H7 (cell line): Measurements from ENCODE around the gene TRIM7. TPM values are rescaled to one million over a fixed set of nuclear protein-coding genes. Genes with fewer than 3 reads are reported as not detected.
"Not testable (repeated sequence)": the region's sequence is repeated elsewhere in the genome, so short reads cannot be mapped to it uniquely, and the experiment has no call there.

Experiments
- DNase-seq: peaks from one replicate; pipeline ENCODE4 v3.0.0; 2012
- H3K27me3 ChIP-seq: 2 replicates; pipeline ENCODE4 v1.6.0; 2011; ENCODE audit warnings: mild to moderate bottlenecking, low read length; ENCODE audit not compliant: control insufficient read depth, insufficient read depth
- H3K36me3 ChIP-seq: replicated peaks from 2 replicates; pipeline ENCODE4 v1.5.1; 2011; ENCODE audit warnings: low read length; ENCODE audit not compliant: control insufficient read depth, insufficient read depth
- H3K4me3 ChIP-seq: 2 replicates; pipeline ENCODE4 v1.5.1; 2011; ENCODE audit warnings: low read depth, mild to moderate bottlenecking, control low read depth, low read length, moderate library complexity; ENCODE audit not compliant: insufficient read depth
- total RNA-seq: library from RNA; depleted of rRNA; stranded (reverse); fragments of >200 nt; shearing (Covaris generic); gene quantifications from 2 replicates; pipeline ENCODE4 v1.2.3, GENCODE V29; 2014

The TRIM7 gene
- total RNA-seq, 1 experiment from 2014 or later: 0.07 TPM

GRCh38 chr5:181167814-181168488, 37.0 kb downstream of the TRIM7 start:
- DNase-seq: peak; percentile 93
- H3K4me3 ChIP-seq: peak overlapping the region; percentile 41
- H3K27me3 ChIP-seq: peaks cover 36% of the 10 kb centered on the region
- no peaks in the 10 kb centered on the region for H3K36me3 ChIP-seq

- no peak overlapping the region for H3K4me3 ChIP-seq
- DNase-seq: no peak
- H3K36me3 ChIP-seq: no peaks in the 10 kb centered on the region
- H3K27me3 ChIP-seq: peaks cover 28% of the 10 kb centered on the region
Observed at GRCh38 chr5:181166812-181167733, 37.9 kb downstream of the TRIM7 start.

GRCh38 chr5:181164076-181164952, 40.7 kb downstream of the TRIM7 start:
- DNase-seq: peak; percentile 46
- Histone ChIP-seq H3K27me3 (peaks cover 4% of the 10 kb centered on the region), H3K36me3 (no peaks in the 10 kb centered on the region), H3K4me3 (peak overlapping the region; percentile 48; the same call in 1 of the 2 replicates)

GRCh38 chr5:181163487-181164075, 41.4 kb downstream of the TRIM7 start:
- peak; percentile 58 for DNase-seq
- Histone ChIP-seq H3K4me3 (peak overlapping the region; percentile 48), H3K27me3 (peaks cover 4% of the 10 kb centered on the region), H3K36me3 (no peaks in the 10 kb centered on the region)

GRCh38 chr5:181161534-181162175, 43.3 kb downstream of the TRIM7 start:
- DNase-seq: no peak
- H3K4me3 ChIP-seq: no peak overlapping the region

GRCh38 chr5:181160755-181161533, 44.1 kb downstream of the TRIM7 start:
- peak overlapping the region; percentile 16; the same call in 1 of the 2 replicates for H3K4me3 ChIP-seq
- not testable (repeated sequence) for H3K36me3 ChIP-seq, H3K27me3 ChIP-seq
- peak; percentile 82 for DNase-seq

More at GRCh38 chr5:181161534-181162175, 43.3 kb downstream of the TRIM7 start:
- no peaks in the 10 kb centered on the region for H3K36me3 ChIP-seq
- H3K27me3 ChIP-seq: no peaks in the 10 kb centered on the region

GRCh38 chr5:181160152-181160754, 44.7 kb downstream of the TRIM7 start:
- peak; percentile 96 for DNase-seq
- Histone ChIP-seq H3K4me3 (peak overlapping the region; percentile 30), H3K36me3 (no peaks in the 10 kb centered on the region), H3K27me3 (no peaks in the 10 kb centered on the region)

GRCh38 chr5:181159286-181160151, 45.5 kb downstream of the TRIM7 start:
- no peak overlapping the region for H3K4me3 ChIP-seq

GRCh38 chr5:181158869-181159268, 46.1 kb downstream of the TRIM7 start:
- no peak for DNase-seq
- Histone ChIP-seq H3K27me3 (no peaks in the 10 kb centered on the region), H3K36me3 (no peaks in the 10 kb centered on the region), H3K4me3 (no peak overlapping the region)

More at GRCh38 chr5:181159286-181160151, 45.5 kb downstream of the TRIM7 start:
- DNase-seq: peak; percentile 92
- Histone ChIP-seq H3K27me3 (no peaks in the 10 kb centered on the region), H3K36me3 (no peaks in the 10 kb centered on the region)

- no peaks in the 10 kb centered on the region for H3K27me3 ChIP-seq
- no peaks in the 10 kb centered on the region for H3K36me3 ChIP-seq
- H3K4me3 ChIP-seq: no peak overlapping the region
- DNase-seq: no peak
Observed at GRCh38 chr5:181156758-181157157, 48.2 kb downstream of the TRIM7 start.

- Histone ChIP-seq H3K27me3 (no peaks in the 10 kb centered on the region), H3K36me3 (no peaks in the 10 kb centered on the region), H3K4me3 (no peak overlapping the region)
- no peak for DNase-seq
Observed at GRCh38 chr5:181153814-181154213, 51.2 kb downstream of the TRIM7 start.

- no peaks in the 10 kb centered on the region for H3K27me3 ChIP-seq
- DNase-seq: no peak
- H3K36me3 ChIP-seq: no peaks in the 10 kb centered on the region
- no peak overlapping the region for H3K4me3 ChIP-seq
Observed at GRCh38 chr5:181152406-181152805, 52.6 kb downstream of the TRIM7 start.
